Natural killer cell (primary cell): ENCODE results near the gene MALRD1. TPM values are rescaled to one million over a fixed set of nuclear protein-coding genes. Genes with fewer than 3 reads are reported as not detected.

ENCODE experiments used
- ATAC-seq, 3 donors: fragments of 150-1000 bp in 2 of 3; fragments of 200-7000 bp in 1 of 3; cut with Tn5 transposase; 1 replicate in 1 of 3; 2 replicates in 2 of 3; pipeline ENCODE4 v1.10.0; 2021; ENCODE audit warnings: mild to moderate bottlenecking in 2 of 3, moderate library complexity in 2 of 3
- DNase-seq, 2 donors: peaks; one replicate each; pipeline versions ENCODE4 v3.0.0 to v3.0.0-alpha.2; 2013 to 2021; ENCODE audit warnings: mixed read lengths in 1 of 2
- H3K27ac ChIP-seq: one replicate; pipeline ENCODE4 v1.5.1; 2013; ENCODE audit warnings: mild to moderate bottlenecking, low read length
- H3K27me3 ChIP-seq: one replicate; pipeline ENCODE4 v1.6.1; 2013; ENCODE audit warnings: low read length; ENCODE audit not compliant: control insufficient read depth, insufficient read depth
- H3K36me3 ChIP-seq: one replicate; pipeline ENCODE4 v1.6.1; 2013; ENCODE audit warnings: low read length; ENCODE audit not compliant: control insufficient read depth, insufficient read depth
- H3K4me1 ChIP-seq: one replicate; pipeline ENCODE4 v1.6.1; 2013; ENCODE audit warnings: low read length; ENCODE audit not compliant: control insufficient read depth, insufficient read depth
- H3K4me3 ChIP-seq: one replicate; pipeline ENCODE4 v1.5.1; 2013; ENCODE audit warnings: low read length
- H3K9me3 ChIP-seq: one replicate; pipeline ENCODE4 v1.6.1; 2013; ENCODE audit warnings: low read length; ENCODE audit not compliant: control insufficient read depth, insufficient read depth
- H3K27ac Mint-ChIP-seq, 2 donors: one replicate each; pipeline ENCODE4 v1.8.0; 2022; ENCODE audit warnings: mild to moderate bottlenecking in 2 of 2, mixed read lengths in 2 of 2, moderate library complexity in 1 of 2
- H3K27me3 Mint-ChIP-seq, 2 donors: one replicate each; pipeline ENCODE4 v1.8.0; 2022; ENCODE audit warnings: low read depth in 2 of 2, mixed read lengths in 2 of 2
- H3K36me3 Mint-ChIP-seq: one replicate; pipeline ENCODE4 v1.8.0; 2022; ENCODE audit warnings: mixed read lengths
- H3K4me1 Mint-ChIP-seq, 2 donors: one replicate each; pipeline ENCODE4 v1.8.0; 2022; ENCODE audit warnings: mixed read lengths in 2 of 2
- H3K4me3 Mint-ChIP-seq: one replicate; pipeline ENCODE4 v1.8.0; 2022; ENCODE audit warnings: mild to moderate bottlenecking, moderate library complexity, mixed read lengths
- H3K9me3 Mint-ChIP-seq, 2 donors: one replicate each; pipeline ENCODE4 v1.8.0; 2022; ENCODE audit warnings: mixed read lengths in 2 of 2
- CTCF ChIP-seq: fragments of 200-600 bp; IDR thresholded peaks from one replicate; pipeline ENCODE4 v1.8.0; 2022; ENCODE audit warnings: antibody characterized with exemption
- WGBS: methylation state at CpG from one replicate; pipeline ENCODE4 v1.1.7; 2013; ENCODE audit warnings: missing lambda C conversion rate; ENCODE audit not compliant: insufficient coverage; 5-methylcytosine and 5-hydroxymethylcytosine counted together
- intact Hi-C: fragments of 100-400 bp; cut with micrococcal nuclease; formaldehyde crosslinking; loops from one replicate; pipeline ENCODE4 v1.14.2; 2022
- total RNA-seq, 4 donors: library from RNA; stranded (reverse); fragments of 120-200 nt in 1 of 4; gene quantifications; one replicate each; pipeline versions ENCODE4 v1.2.3 to v1.2.4, GENCODE V29; 2013 to 2022

Gene MALRD1
- total RNA-seq, 3 donors from 2014 or later (not counting 1 experiment from before 2014, with no cell fraction given) = not detected

- DNase-seq = no peak
- H3K4me3 ChIP-seq = no peak overlapping the region
- intact Hi-C loops = no loop called here
- no peak for ATAC-seq
- H3K36me3 Mint-ChIP-seq = peaks cover 10% of the 10 kb centered on the region
- no peak for TF ChIP-seq CTCF
- H3K9me3 ChIP-seq = peaks cover 3% of the 10 kb centered on the region
- no peaks in the 10 kb centered on the region for H3K27me3 ChIP-seq
- no peaks in the 10 kb centered on the region for H3K36me3 ChIP-seq
- H3K27ac ChIP-seq = no peak overlapping the region
- no peaks in the 10 kb centered on the region for H3K4me1 ChIP-seq
- no peak overlapping the region for H3K4me3 Mint-ChIP-seq
- H3K27ac Mint-ChIP-seq = no peak overlapping the region
- H3K27me3 Mint-ChIP-seq = no peaks in the 10 kb centered on the region
- H3K4me1 Mint-ChIP-seq = no peaks in the 10 kb centered on the region
- H3K9me3 Mint-ChIP-seq = peaks cover 14 to 17% of the 10 kb centered on the region in 2 donors
These were observed 34.1 kb upstream of the MALRD1 start for GRCh38 chr10:19014498-19014897.

GRCh38 chr10:19017116-19017890 lies 31.3 kb upstream of the MALRD1 start:
- Histone ChIP-seq H3K27me3 (no peaks in the 10 kb centered on the region), H3K9me3 (no peaks in the 10 kb centered on the region), H3K4me3 (no peak overlapping the region), H3K27ac (no peak overlapping the region), H3K36me3 (no peaks in the 10 kb centered on the region), H3K4me1 (no peaks in the 10 kb centered on the region)
- 70% methylated on average over 6 of the region's 7 CpGs for WGBS
- Mint-ChIP-seq H3K4me3 (no peak overlapping the region), H3K9me3 (peaks cover 14 to 20% of the 10 kb centered on the region in 2 donors), H3K27me3 (no peaks in the 10 kb centered on the region), H3K4me1 (no peaks in the 10 kb centered on the region), H3K36me3 (peaks cover 10% of the 10 kb centered on the region), H3K27ac (no peak overlapping the region)
- DNase-seq (no peak), ATAC-seq (no peak)
- intact Hi-C loops = no loop called here
- TF ChIP-seq CTCF = no peak

DNA sequence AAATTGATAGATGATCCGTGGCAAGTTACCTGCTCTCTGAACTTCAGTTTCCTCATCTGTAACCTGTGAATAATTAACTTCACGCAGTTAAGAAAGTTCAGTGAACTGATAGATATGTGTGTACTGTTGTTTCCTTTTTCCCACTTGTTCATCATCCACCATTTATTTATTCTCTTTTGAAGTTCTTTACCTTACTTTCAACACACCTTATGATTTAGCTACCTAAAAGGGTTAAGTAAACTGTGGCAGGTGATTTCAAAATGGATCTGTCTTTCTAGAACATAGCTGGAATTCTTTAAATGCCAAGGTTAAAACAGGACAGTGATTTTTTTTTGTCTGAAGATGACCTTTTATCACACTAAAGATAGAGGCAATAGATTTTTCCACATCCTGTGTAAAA lies 27.4 kb upstream of the MALRD1 start:
- Mint-ChIP-seq H3K9me3 (peaks cover 13 to 21% of the 10 kb centered on the region in 2 donors), H3K36me3 (no peaks in the 10 kb centered on the region), H3K4me1 (no peaks in the 10 kb centered on the region), H3K27me3 (no peaks in the 10 kb centered on the region), H3K27ac (no peak overlapping the region), H3K4me3 (no peak overlapping the region)
- WGBS = 83% methylated on average over 1 of the region's 2 CpGs
- no peak for DNase-seq
- Histone ChIP-seq H3K27ac (no peak overlapping the region), H3K27me3 (no peaks in the 10 kb centered on the region), H3K4me3 (no peak overlapping the region), H3K9me3 (no peaks in the 10 kb centered on the region), H3K36me3 (no peaks in the 10 kb centered on the region), H3K4me1 (no peaks in the 10 kb centered on the region)
- ATAC-seq = no peak
- intact Hi-C loops = no loop called here
- TF ChIP-seq CTCF = no peak

DNA sequence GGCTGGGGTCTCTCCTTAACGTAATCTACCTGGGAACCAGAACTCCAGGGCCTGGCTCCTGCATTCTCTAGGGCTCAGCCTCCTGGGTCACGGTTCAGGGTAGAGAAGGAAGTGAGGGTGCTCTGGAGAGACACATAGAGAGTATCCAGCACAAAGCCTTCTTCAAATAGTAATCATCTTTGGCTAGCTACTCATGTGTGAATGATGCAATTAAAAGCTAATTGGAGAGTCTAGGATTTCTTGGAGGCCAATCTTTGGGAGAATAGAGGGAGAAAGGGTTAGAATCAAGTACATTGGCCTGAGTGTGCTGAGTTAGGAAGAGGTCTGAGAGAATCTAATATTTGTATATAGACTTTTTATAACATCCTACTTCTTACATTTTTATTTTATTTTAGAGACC lies 24.0 kb upstream of the MALRD1 start:
- no peaks in the 10 kb centered on the region for H3K27me3 Mint-ChIP-seq
- no peak overlapping the region for H3K4me3 Mint-ChIP-seq
- Histone ChIP-seq H3K36me3 (no peaks in the 10 kb centered on the region), H3K9me3 (no peaks in the 10 kb centered on the region), H3K4me3 (no peak overlapping the region), H3K27ac (no peak overlapping the region), H3K27me3 (no peaks in the 10 kb centered on the region), H3K4me1 (no peaks in the 10 kb centered on the region)
- DNase-seq (no peak), ATAC-seq (no peak)
- H3K36me3 Mint-ChIP-seq = no peaks in the 10 kb centered on the region
- intact Hi-C loops = no loop called here
- peaks cover 13 to 17% of the 10 kb centered on the region in 2 donors for H3K9me3 Mint-ChIP-seq
- no peaks in the 10 kb centered on the region for H3K4me1 Mint-ChIP-seq
- no peak overlapping the region for H3K27ac Mint-ChIP-seq
- TF ChIP-seq CTCF = no peak
- 70% methylated on average over 1 of the region's 2 CpGs for WGBS
